GM23338 (cell line): ENCODE measurements around the gene IRF2. TPM values are rescaled to one million over a fixed set of nuclear protein-coding genes. Genes with fewer than 3 reads are reported as not detected.

Experiments
- ATAC-seq: fragments of 200-7000 bp; cut with Tn5 transposase; 3 replicates; pipeline ENCODE4 v1.9.1; 2020
- DNase-seq: peaks from one replicate; pipeline ENCODE4 v3.0.0-alpha.2; 2015; ENCODE audit warnings: low spot score
- H2AFZ ChIP-seq: fragments of 200-600 bp; sonication (generic); 2 replicates; pipeline ENCODE4 v1.8.0; 2016; ENCODE audit warnings: antibody characterized with exemption, mild to moderate bottlenecking, moderate library complexity
- H3F3A ChIP-seq: fragments of 200-600 bp; sonication (generic); replicated peaks from 2 replicates; pipeline ENCODE4 v1.8.0; 2017; ENCODE audit warnings: antibody characterized with exemption, mixed run types, low read depth
- H3K27ac ChIP-seq: fragments of 200-600 bp; sonication (generic); 2 replicates; pipeline ENCODE4 v1.6.1; 2016; ENCODE audit warnings: low read depth
- H3K27me3 ChIP-seq: fragments of 200-600 bp; sonication (generic); 2 replicates; pipeline ENCODE4 v1.8.0; 2016; ENCODE audit warnings: mild to moderate bottlenecking, mixed run types, moderate library complexity; ENCODE audit not compliant: insufficient read depth
- H3K36me3 ChIP-seq: fragments of 200-600 bp; sonication (generic); 2 replicates; pipeline ENCODE4 v1.8.0; 2016; ENCODE audit warnings: mild to moderate bottlenecking; ENCODE audit not compliant: insufficient read depth
- H3K4me1 ChIP-seq: fragments of 200-600 bp; sonication (generic); 2 replicates; pipeline ENCODE4 v1.8.0; 2016; ENCODE audit warnings: mild to moderate bottlenecking, moderate library complexity; ENCODE audit not compliant: insufficient read depth
- H3K4me2 ChIP-seq: fragments of 200-600 bp; sonication (generic); 2 replicates; pipeline ENCODE4 v1.7.1; 2017; ENCODE audit warnings: mixed run types
- H3K4me3 ChIP-seq: fragments of 200-600 bp; sonication (generic); 2 replicates; pipeline ENCODE4 v1.6.1; 2016; ENCODE audit warnings: mixed run types
- H3K79me2 ChIP-seq: fragments of 200-600 bp; sonication (generic); replicated peaks from 2 replicates; pipeline ENCODE4 v1.8.0; 2017; ENCODE audit warnings: mild to moderate bottlenecking; ENCODE audit not compliant: insufficient read depth
- H3K9me2 ChIP-seq: fragments of 200-600 bp; sonication (generic); 2 replicates; pipeline ENCODE4 v1.8.0; 2017; ENCODE audit not compliant: insufficient read depth
- H4K20me1 ChIP-seq: fragments of 200-600 bp; sonication (generic); replicated peaks from 2 replicates; pipeline ENCODE4 v1.8.0; 2017; ENCODE audit warnings: mild to moderate bottlenecking; ENCODE audit not compliant: insufficient read depth
- H3K27ac Mint-ChIP-seq: 2 replicates; pipeline ENCODE4 v1.8.0; 2020; ENCODE audit warnings: inconsistent platforms, mild to moderate bottlenecking, moderate library complexity, mixed read lengths
- H3K27me3 Mint-ChIP-seq: 3 replicates; pipeline ENCODE4 v1.8.0; 2022; ENCODE audit warnings: low read depth, mild to moderate bottlenecking, moderate library complexity, mixed read lengths, inconsistent platforms; ENCODE audit not compliant: insufficient read depth, poor library complexity
- H3K36me3 Mint-ChIP-seq: 3 replicates; pipeline ENCODE4 v1.8.0; 2021; ENCODE audit warnings: low read depth, mild to moderate bottlenecking, inconsistent platforms, moderate library complexity, mixed read lengths
- H3K4me1 Mint-ChIP-seq: 3 replicates; pipeline ENCODE4 v1.8.0; 2020; ENCODE audit warnings: mild to moderate bottlenecking, inconsistent platforms, mixed read lengths
- H3K4me3 Mint-ChIP-seq: 3 replicates; pipeline ENCODE4 v1.8.0; 2021; ENCODE audit warnings: moderate library complexity, mild to moderate bottlenecking, inconsistent platforms, mixed read lengths
- H3K9me3 Mint-ChIP-seq: 3 replicates; pipeline ENCODE4 v1.8.0; 2020; ENCODE audit warnings: moderate library complexity, mild to moderate bottlenecking, inconsistent platforms, mixed read lengths
- CREB1 ChIP-seq: fragments of 250-450 bp; sonication (Bioruptor Pico); IDR thresholded peaks from 2 replicates; pipeline ENCODE4 v1.5.0; 2020; ENCODE audit warnings: low read depth, mild to moderate bottlenecking, moderate library complexity
- EZH2 ChIP-seq: fragments of 200-600 bp; sonication (generic); IDR thresholded peaks from one replicate; pipeline ENCODE4 v1.8.0; 2017; ENCODE audit warnings: antibody characterized with exemption, mild to moderate bottlenecking, low read depth; ENCODE audit not compliant: unreplicated experiment
- JUNB ChIP-seq: IDR thresholded peaks from one replicate; pipeline ENCODE4 v1.6.1; 2016; ENCODE audit warnings: antibody characterized with exemption; ENCODE audit not compliant: unreplicated experiment
- POLR2AphosphoS5 ChIP-seq: IDR thresholded peaks from 2 replicates; pipeline ENCODE4 v1.6.1; 2016; ENCODE audit warnings: antibody characterized with exemption, low read depth
- REST ChIP-seq: IDR thresholded peaks from one replicate; pipeline ENCODE4 v1.6.1; 2018; ENCODE audit warnings: antibody characterized with exemption; ENCODE audit not compliant: unreplicated experiment
- STAT1 ChIP-seq: IDR thresholded peaks from one replicate; pipeline ENCODE4 v1.6.1; 2016; ENCODE audit warnings: antibody characterized with exemption; ENCODE audit not compliant: unreplicated experiment
- ZNF114 ChIP-seq: fragments of 250-450 bp; sonication (Bioruptor Pico); IDR thresholded peaks from 2 replicates; pipeline ENCODE4 v1.5.0; 2020; ENCODE audit warnings: mild to moderate bottlenecking, moderate library complexity
- polyA plus RNA-seq: library from polyadenylated mRNA; unstranded; fragments of >200 nt; fragmentation: Nextera tagmentation; extraction: Ambion mirVana; gene quantifications from 2 replicates; pipeline ENCODE4 v1.2.1, GENCODE V29; 2016
- total RNA-seq: library from RNA; depleted of rRNA; stranded (reverse); fragments of >200 nt; shearing (Covaris generic); gene quantifications from 2 replicates; pipeline ENCODE4 v1.2.3, GENCODE V29; 2014
- TF ChIP-seq, protein P1 (sequence below), 2 experiments: fragments of 200-600 bp in 1 of 2; sonication (generic) in 1 of 2; conservative IDR thresholded peaks; 2 replicates each; pipeline versions ENCODE4 v1.5.1 to v1.6.1; 2016 to 2017; ENCODE audit warnings: antibody characterized with exemption in 2 of 2, low read depth in 2 of 2, mild to moderate bottlenecking in 2 of 2, moderate library complexity in 1 of 2
- TF ChIP-seq, protein P2 (sequence below): IDR thresholded peaks from 2 replicates; pipeline ENCODE4 v1.6.1; 2016; ENCODE audit warnings: antibody characterized with exemption

The IRF2 gene
- total and polyA plus RNA-seq, 2 experiments from 2014 or later, result 14.7 to 15.0 TPM

DNA sequence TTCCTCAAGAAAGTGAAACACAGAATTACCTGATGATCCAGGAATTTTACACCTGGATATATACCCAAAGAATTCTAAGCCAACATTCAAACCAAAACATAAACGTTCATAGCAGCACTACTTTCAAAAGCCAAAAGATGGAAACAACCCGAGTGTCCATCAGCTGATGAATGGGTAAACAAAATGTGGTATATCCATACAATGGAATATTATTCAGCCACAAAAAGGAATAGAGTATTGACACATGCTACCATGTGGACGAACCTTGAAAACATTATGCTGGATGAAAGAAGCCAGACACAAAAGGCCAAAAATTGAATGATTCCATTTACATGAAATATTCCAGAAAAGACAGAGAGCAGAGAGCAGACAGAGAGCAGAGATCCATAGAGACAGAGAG is 52.0 kb downstream of the IRF2 start (continued):
- no peak for TF ChIP-seq REST
- TF ChIP-seq, protein P1, sequence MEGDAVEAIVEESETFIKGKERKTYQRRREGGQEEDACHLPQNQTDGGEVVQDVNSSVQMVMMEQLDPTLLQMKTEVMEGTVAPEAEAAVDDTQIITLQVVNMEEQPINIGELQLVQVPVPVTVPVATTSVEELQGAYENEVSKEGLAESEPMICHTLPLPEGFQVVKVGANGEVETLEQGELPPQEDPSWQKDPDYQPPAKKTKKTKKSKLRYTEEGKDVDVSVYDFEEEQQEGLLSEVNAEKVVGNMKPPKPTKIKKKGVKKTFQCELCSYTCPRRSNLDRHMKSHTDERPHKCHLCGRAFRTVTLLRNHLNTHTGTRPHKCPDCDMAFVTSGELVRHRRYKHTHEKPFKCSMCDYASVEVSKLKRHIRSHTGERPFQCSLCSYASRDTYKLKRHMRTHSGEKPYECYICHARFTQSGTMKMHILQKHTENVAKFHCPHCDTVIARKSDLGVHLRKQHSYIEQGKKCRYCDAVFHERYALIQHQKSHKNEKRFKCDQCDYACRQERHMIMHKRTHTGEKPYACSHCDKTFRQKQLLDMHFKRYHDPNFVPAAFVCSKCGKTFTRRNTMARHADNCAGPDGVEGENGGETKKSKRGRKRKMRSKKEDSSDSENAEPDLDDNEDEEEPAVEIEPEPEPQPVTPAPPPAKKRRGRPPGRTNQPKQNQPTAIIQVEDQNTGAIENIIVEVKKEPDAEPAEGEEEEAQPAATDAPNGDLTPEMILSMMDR (conservative IDR thresholded peaks at IDR 0.05; ENCODE audit: low read depth in 2 of 2), result no peak
- no peak for TF ChIP-seq JUNB
- no peak for TF ChIP-seq STAT1

DNA sequence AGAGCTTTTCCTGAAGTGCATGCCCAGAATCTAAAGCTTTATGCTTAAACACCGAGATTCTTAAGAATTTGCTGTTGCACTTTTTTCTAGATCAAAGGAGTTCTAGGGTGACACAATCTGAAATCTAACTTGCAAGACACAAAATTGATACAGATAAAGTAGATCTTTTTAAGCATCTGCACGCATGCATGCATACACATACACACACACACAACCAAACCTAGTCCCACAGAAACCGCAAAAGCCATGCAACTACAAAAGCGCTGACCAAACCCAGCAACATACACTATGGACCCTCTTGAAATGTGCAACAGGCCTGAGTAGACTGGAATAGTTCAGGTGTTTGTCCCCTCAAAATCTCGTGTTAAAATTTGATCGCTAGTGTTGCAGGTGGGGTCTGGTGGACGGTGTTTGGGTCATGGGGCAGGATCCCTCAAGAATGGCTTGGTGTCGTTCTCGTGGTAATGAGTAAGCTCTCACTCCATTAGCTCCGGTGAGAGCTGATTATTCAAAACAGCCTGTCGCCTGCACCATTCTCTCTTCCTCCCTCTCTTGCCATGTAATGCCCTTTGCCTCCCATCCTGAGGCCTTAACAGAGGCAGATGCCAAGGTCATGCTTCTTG is 52.7 kb downstream of the IRF2 start:
- Histone ChIP-seq H3K79me2 (peaks cover 25% of the 10 kb centered on the region), H3K36me3 (peaks cover 45% of the 10 kb centered on the region), H3K27me3 (no peaks in the 10 kb centered on the region), H3K27ac (no peak overlapping the region), H3K4me3 (no peak overlapping the region), H3K9me2 (no peaks in the 10 kb centered on the region), H2AFZ (no peak overlapping the region), H3F3A (no peaks in the 10 kb centered on the region), H3K4me1 (peaks cover 3% of the 10 kb centered on the region; the same call in 1 of the 2 replicates), H4K20me1 (peaks cover 6% of the 10 kb centered on the region; the same call in 1 of the 2 replicates), H3K4me2 (no peak overlapping the region)
- H3K4me1 Mint-ChIP-seq, result peaks cover 14% of the 10 kb centered on the region
- H3K4me3 Mint-ChIP-seq, result no peak overlapping the region
- peaks cover 59% of the 10 kb centered on the region for H3K36me3 Mint-ChIP-seq
- ATAC-seq, result no peak
- no peak overlapping the region for H3K27ac Mint-ChIP-seq
- peaks cover 10% of the 10 kb centered on the region for H3K9me3 Mint-ChIP-seq
- peaks cover 1% of the 10 kb centered on the region for H3K27me3 Mint-ChIP-seq
- no peak for DNase-seq
- no peak for TF ChIP-seq STAT1
- no peak for TF ChIP-seq REST
- TF ChIP-seq, protein P1 (conservative IDR thresholded peaks at IDR 0.05; ENCODE audit: low read depth in 2 of 2), result no peak
- TF ChIP-seq, protein P2, sequence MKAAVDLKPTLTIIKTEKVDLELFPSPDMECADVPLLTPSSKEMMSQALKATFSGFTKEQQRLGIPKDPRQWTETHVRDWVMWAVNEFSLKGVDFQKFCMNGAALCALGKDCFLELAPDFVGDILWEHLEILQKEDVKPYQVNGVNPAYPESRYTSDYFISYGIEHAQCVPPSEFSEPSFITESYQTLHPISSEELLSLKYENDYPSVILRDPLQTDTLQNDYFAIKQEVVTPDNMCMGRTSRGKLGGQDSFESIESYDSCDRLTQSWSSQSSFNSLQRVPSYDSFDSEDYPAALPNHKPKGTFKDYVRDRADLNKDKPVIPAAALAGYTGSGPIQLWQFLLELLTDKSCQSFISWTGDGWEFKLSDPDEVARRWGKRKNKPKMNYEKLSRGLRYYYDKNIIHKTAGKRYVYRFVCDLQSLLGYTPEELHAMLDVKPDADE, result no peak
- no peak for TF ChIP-seq EZH2
- TF ChIP-seq POLR2AphosphoS5, result no peak
- no peak for TF ChIP-seq JUNB
- no peak for TF ChIP-seq CREB1
- no peak for TF ChIP-seq ZNF114
